GM18951 (cell line): ENCODE measurements around the gene MYL11.

Experiments used
- POLR2A ChIP-seq: IDR thresholded peaks from 4 replicates; pipeline ENCODE4 v1.6.1; 2011; ENCODE audit warnings: mild to moderate bottlenecking; ENCODE audit not compliant: insufficient read length, insufficient read depth; ENCODE audit errors: extremely low read depth
- in situ Hi-C: fragments of 300-500 bp; cut with MboI; formaldehyde crosslinking; loops from one replicate; pipeline ENCODE4 v1.12.0; 2022; ENCODE audit warnings: low sequenced_read_pairs, mixed read lengths, inconsistent platforms; ENCODE audit not compliant: unreplicated experiment

The MYL11 gene

GRCh38 chr16:30350134-30350871, 24.3 kb upstream of the MYL11 start:
- in situ Hi-C loops, result no loop called here
- no peak for TF ChIP-seq POLR2A

DNA sequence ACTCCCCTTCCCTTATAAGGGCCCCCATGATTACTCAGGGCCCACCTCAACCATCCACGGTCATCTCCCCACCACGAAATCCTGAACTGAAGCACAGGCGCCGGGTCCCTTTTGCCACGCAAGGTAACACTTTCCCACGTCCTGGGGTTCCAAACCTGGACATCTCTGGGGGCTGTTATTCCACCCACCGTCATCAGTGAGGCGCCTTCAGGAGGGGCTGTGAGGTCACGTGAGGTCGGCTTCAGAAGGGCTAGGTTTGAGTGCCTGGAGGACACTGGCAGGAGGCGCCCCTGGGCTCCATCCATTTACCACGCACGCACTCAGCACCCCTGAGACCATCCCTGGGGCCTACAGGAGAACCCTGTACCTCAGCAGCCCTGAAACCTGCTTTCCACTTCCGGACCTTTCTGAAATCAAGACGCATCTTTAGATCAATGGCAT, 23.6 kb upstream of the MYL11 start:
- in situ Hi-C loops, result no loop called here
- no peak for TF ChIP-seq POLR2A

- TF ChIP-seq POLR2A, result no peak
- in situ Hi-C loops, result no loop called here
These were observed 22.8 kb upstream of the MYL11 start for GRCh38 chr16:30351586-30352419.

GRCh38 chr16:30352488-30353401, 21.9 kb upstream of the MYL11 start:
- in situ Hi-C loops, result no loop called here
- no peak for TF ChIP-seq POLR2A

DNA sequence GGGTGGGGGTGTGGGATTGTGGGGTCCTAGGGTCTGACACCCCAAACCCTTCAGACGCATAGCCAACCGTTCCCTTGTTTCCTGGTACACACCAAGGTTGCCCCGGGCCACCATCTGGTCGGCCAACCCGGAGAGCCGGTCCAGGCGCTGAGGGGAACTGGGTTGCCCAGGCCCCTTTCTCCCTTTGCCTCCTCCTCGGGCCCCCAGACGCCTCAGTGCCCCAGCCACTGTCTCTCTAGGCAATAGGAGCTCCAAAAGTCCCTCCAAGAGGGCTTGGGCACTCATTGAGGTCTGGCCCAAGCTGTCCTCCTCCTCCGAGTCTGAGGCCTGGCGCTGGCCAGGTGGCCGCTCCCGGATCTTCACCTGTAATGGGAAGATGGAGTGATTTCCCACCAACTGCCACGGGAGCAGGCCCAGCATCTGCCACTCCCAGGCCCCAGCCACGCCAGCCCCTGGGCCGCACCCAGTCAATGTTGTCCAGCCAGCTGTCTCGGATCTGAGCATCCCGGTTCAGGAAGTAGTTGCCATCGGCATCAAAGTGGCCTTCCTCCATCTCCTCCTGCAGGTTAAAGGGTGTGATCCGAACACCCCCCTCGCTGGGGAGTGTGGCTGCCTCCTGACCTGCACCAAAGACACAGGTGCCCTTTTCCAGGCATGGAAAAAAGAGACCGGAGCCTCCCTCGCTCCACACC, 21.0 kb upstream of the MYL11 start:
- in situ Hi-C loops, result no loop called here
- no peak for TF ChIP-seq POLR2A

GRCh38 chr16:30354423-30355143, 20.0 kb upstream of the MYL11 start:
- TF ChIP-seq POLR2A, result no peak
- in situ Hi-C loops, result no loop called here

GRCh38 chr16:30355144-30355953, 19.3 kb upstream of the MYL11 start, which contains the start of gene CD2BP2:
CD2BP2 (minus strand) TSS chr16:30355308; CDS start chr16:30354681, 627 bp downstream.
- in situ Hi-C loops, result no loop called here
- TF ChIP-seq POLR2A, result peak; percentile 58

GRCh38 chr16:30355954-30356308, 18.7 kb upstream of the MYL11 start:
- no peak for TF ChIP-seq POLR2A
- in situ Hi-C loops, result no loop called here

GRCh38 chr16:30356401-30357084, 18.1 kb upstream of the MYL11 start:
- in situ Hi-C loops, result no loop called here
- no peak for TF ChIP-seq POLR2A

GRCh38 chr16:30357085-30357714, 17.4 kb upstream of the MYL11 start:
- TF ChIP-seq POLR2A, result no peak
- in situ Hi-C loops, result no loop called here
